ENCODE results near the gene DALRD3. TPM values are rescaled to one million over a fixed set of nuclear protein-coding genes. Genes with fewer than 3 reads are reported as not detected.

Gene DALRD3
- total and polyA plus RNA-seq, 2 experiments from 2014 or later, result 31.0 to 57.7 TPM

- TF ChIP-seq ZNF462 (CRISPR knock-in tag; IDR thresholded peaks at IDR 0.05) (no peak), ZNF114 (CRISPR knock-in tag; IDR thresholded peaks at IDR 0.05) (no peak), JUNB (IDR thresholded peaks at IDR 0.05; ENCODE audit: unreplicated experiment) (no peak), CREB1 (CRISPR knock-in tag; IDR thresholded peaks at IDR 0.05; ENCODE audit: low read depth) (no peak), STAT1 (IDR thresholded peaks at IDR 0.05; ENCODE audit: unreplicated experiment) (no peak)
These were observed 21.7 kb downstream of the DALRD3 start (continued) for GRCh38 chr3:48996640-48997039.

- H3K36me3 ChIP-seq (ENCODE audit: insufficient read depth), result no peaks in the 10 kb centered on the region
- no peaks in the 10 kb centered on the region for H3F3A ChIP-seq (replicated peaks; ENCODE audit: low read depth)
- no peak overlapping the region for H3K4me3 Mint-ChIP-seq
- no peak overlapping the region for H3K4me2 ChIP-seq
- peaks cover 23% of the 10 kb centered on the region for H3K36me3 Mint-ChIP-seq (ENCODE audit: low read depth)
- peaks cover 13% of the 10 kb centered on the region; the same call in 1 of the 2 replicates for H3K4me1 ChIP-seq (ENCODE audit: insufficient read depth)
- peaks cover 22% of the 10 kb centered on the region for H3K27me3 Mint-ChIP-seq (ENCODE audit: insufficient read depth, low read depth, poor library complexity)
- peaks cover 19% of the 10 kb centered on the region for H3K4me1 Mint-ChIP-seq
- no peak for ATAC-seq
- H3K79me2 ChIP-seq (replicated peaks; ENCODE audit: insufficient read depth), result peaks cover 18% of the 10 kb centered on the region
- H4K20me1 ChIP-seq (replicated peaks; ENCODE audit: insufficient read depth), result no peaks in the 10 kb centered on the region
- no peak overlapping the region for H2AFZ ChIP-seq
- H3K27me3 ChIP-seq (ENCODE audit: insufficient read depth), result no peaks in the 10 kb centered on the region
- H3K9me3 Mint-ChIP-seq, result no peaks in the 10 kb centered on the region
- no peak overlapping the region for H3K4me3 ChIP-seq
- no peak overlapping the region for H3K27ac Mint-ChIP-seq
- H3K27ac ChIP-seq (ENCODE audit: low read depth), result no peak overlapping the region
- DNase-seq (ENCODE audit: low spot score), result no peak
- H3K9me2 ChIP-seq (ENCODE audit: insufficient read depth), result no peaks in the 10 kb centered on the region
- TF ChIP-seq ZNF114 (CRISPR knock-in tag; IDR thresholded peaks at IDR 0.05) (no peak), JUNB (IDR thresholded peaks at IDR 0.05; ENCODE audit: unreplicated experiment) (no peak), NANOG (IDR thresholded peaks at IDR 0.05; ENCODE audit: borderline replicate concordance) (no peak), STAT1 (IDR thresholded peaks at IDR 0.05; ENCODE audit: unreplicated experiment) (no peak), EZH2phosphoT487 (IDR thresholded peaks at IDR 0.05; ENCODE audit: unreplicated experiment) (no peak), CTCF (conservative IDR thresholded peaks at IDR 0.05; ENCODE audit: low read depth in 2 of 2) (no peak), EZH2 (IDR thresholded peaks at IDR 0.05; ENCODE audit: low read depth, unreplicated experiment) (no peak)
These were observed 24.5 kb downstream of the DALRD3 start for GRCh38 chr3:48993834-48994233.

All from GM23338 (cell line).